GM21619 (cell line): Measurements from ENCODE around the gene SLC25A42.
"Not testable (repeated sequence)": the region's sequence is repeated elsewhere in the genome, so short reads cannot be mapped to it uniquely, and the experiment has no call there.

ENCODE experiments used
- ATAC-seq: cut with Tn5 transposase; IDR thresholded peaks from one replicate; pipeline ENCODE4 v1.9.1; 2021; ENCODE audit not compliant: unreplicated experiment

Gene SLC25A42

GRCh38 chr19:19132912-19133311 lies 69.1 kb downstream of the SLC25A42 start:
- ATAC-seq: no peak

- ATAC-seq: no peak
These were observed 70.2 kb downstream of the SLC25A42 start for GRCh38 chr19:19133985-19134384.

- no peak for ATAC-seq
These were observed 70.9 kb downstream of the SLC25A42 start for GRCh38 chr19:19134687-19135158.

GRCh38 chr19:19135713-19136112 lies 71.9 kb downstream of the SLC25A42 start:
- ATAC-seq: not testable (repeated sequence)

- no peak for ATAC-seq
These were observed 73.8 kb downstream of the SLC25A42 start for GRCh38 chr19:19137556-19138108.

- peak; percentile 96 for ATAC-seq
These were observed 74.6 kb downstream of the SLC25A42 start, which contains the start of gene TMEM161A for GRCh38 chr19:19138109-19138981. TMEM161A (minus strand) TSS chr19:19138478; CDS start chr19:19138428, 50 bp downstream.

- no peak for ATAC-seq
These were observed 76.1 kb downstream of the SLC25A42 start for GRCh38 chr19:19139876-19140229.

GRCh38 chr19:19140476-19140875 lies 76.7 kb downstream of the SLC25A42 start:
- ATAC-seq: no peak

GRCh38 chr19:19142347-19142746 lies 78.6 kb downstream of the SLC25A42 start:
- no peak for ATAC-seq

- ATAC-seq: no peak
These were observed 81.5 kb downstream of the SLC25A42 start for GRCh38 chr19:19145281-19145680.

GRCh38 chr19:19145684-19146608 lies 82.2 kb downstream of the SLC25A42 start:
- no peak for ATAC-seq

GRCh38 chr19:19146865-19147264 lies 83.1 kb downstream of the SLC25A42 start:
- ATAC-seq: no peak

GRCh38 chr19:19147344-19147743 lies 83.5 kb downstream of the SLC25A42 start:
- no peak for ATAC-seq

- not testable (repeated sequence) for ATAC-seq
These were observed 84.7 kb downstream of the SLC25A42 start for GRCh38 chr19:19148504-19148903.

- ATAC-seq: no peak
These were observed 85.6 kb downstream of the SLC25A42 start for GRCh38 chr19:19149435-19149834.

- ATAC-seq: no peak
These were observed 87.6 kb downstream of the SLC25A42 start for GRCh38 chr19:19151418-19151817.

GRCh38 chr19:19152668-19153384 lies 89.0 kb downstream of the SLC25A42 start:
- no peak for ATAC-seq

GRCh38 chr19:19154768-19155494 lies 91.1 kb downstream of the SLC25A42 start:
- ATAC-seq: no peak

GRCh38 chr19:19155495-19156219 lies 91.9 kb downstream of the SLC25A42 start:
- ATAC-seq: peak; percentile 58
